HG03280 (cell line): Measurements from ENCODE around the gene FAM53C.
"Not testable (repeated sequence)": the region's sequence is repeated elsewhere in the genome, so short reads cannot be mapped to it uniquely, and the experiment has no call there.

ENCODE experiments used
- ATAC-seq: cut with Tn5 transposase; IDR thresholded peaks from one replicate; pipeline ENCODE4 v1.9.1; 2021; ENCODE audit warnings: mild to moderate bottlenecking, moderate library complexity; ENCODE audit not compliant: unreplicated experiment

The FAM53C gene

DNA sequence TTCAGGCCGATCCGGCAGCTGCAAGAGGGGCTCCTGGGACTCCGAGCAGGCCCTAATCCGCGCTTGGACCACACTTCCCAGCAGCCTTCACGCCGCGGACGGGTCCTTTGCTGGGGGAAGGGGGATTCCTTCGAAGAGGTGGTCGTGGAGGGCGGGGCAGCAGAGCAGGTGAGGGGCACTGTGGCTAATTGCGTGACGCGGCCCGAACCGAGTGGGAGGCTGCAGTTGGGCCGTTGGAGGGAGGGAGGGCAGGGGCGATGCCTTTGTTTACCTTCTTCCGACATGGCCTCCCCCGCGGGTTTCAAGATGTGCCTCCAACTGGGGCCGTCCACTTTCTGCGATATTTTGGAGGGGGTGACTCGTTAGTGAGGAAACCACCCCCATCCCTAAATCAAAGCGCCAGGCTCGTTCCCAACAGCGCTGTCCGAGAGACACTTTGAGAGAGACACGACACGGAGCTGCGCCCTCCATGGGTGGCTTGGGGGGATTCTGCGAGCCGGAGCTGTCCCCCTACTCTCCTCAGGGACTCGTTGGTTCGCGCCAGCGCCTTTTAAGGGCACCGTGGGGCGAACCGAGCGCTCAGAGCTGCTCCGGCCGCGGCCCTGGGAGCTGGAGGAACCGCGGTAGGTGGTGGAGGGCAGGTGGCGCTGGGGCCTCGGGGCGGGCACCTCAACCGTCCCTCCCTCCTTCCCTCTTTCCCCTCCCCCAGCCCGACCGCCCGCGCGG lies at the start of gene FAM53C:
TSS of gene FAM53C (plus strand) at position 582 of the 726 bp plus-strand sequence. CDS start 3,070 bp downstream, outside the sequence.
- peak; percentile 84 for ATAC-seq

DNA sequence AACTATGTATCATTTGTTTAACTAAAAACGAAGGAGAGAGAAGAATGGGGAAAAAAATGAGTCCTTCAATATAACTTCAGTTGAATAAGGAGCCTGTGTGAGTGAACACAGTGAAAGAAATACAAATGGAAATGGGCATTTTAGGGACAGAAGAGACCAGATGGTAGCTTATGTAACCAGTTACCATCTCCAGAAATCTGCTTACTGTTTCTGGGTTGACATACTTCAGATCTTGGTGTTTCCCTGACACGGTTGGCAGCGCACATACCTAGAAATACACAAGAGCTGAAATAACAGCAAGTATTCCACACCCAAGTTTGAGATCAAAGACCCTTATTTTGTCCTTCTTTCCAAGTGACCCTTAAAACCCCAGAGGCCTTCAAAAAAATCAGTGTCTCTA lies 48.8 kb upstream of the FAM53C start:
- no peak for ATAC-seq

DNA sequence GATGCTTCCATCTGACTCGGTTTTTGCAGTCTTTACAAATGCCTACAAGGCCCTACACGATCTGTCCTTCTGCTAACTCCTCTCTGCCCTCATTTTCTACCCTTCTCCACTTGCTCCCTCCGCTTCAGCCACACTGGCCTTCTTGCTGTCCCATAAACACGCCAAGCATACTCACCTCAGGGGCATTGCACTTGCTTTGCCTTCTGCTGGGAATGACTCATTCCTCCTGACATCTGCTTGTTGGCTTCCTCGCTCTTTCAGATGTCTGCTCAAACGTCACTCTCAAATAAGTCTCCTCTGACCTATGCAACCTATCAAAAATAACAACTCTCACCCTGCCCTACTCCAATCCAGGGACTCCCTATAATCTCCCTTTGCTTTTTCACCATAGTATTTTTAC lies 34.7 kb upstream of the FAM53C start:
- no peak for ATAC-seq

DNA sequence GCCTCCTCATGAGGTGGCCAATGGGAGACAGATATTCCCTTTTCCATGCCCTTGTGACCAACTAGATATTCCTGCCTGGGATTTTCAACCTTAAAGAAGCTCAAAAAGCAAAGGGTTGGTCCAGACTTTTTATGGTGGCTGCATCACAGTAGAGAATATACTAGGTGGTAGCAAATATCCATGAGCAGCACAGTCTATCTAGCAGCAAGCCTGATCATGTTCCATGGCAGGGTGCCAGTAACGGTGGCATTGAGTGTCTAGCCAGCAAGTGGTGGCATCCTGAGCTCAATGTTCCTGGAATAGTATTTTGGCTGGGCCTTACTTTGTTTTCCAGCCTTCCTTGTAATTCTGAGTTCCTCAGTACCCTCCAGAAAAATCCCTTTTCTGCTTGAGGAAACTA lies 32.3 kb upstream of the FAM53C start:
- no peak for ATAC-seq

DNA sequence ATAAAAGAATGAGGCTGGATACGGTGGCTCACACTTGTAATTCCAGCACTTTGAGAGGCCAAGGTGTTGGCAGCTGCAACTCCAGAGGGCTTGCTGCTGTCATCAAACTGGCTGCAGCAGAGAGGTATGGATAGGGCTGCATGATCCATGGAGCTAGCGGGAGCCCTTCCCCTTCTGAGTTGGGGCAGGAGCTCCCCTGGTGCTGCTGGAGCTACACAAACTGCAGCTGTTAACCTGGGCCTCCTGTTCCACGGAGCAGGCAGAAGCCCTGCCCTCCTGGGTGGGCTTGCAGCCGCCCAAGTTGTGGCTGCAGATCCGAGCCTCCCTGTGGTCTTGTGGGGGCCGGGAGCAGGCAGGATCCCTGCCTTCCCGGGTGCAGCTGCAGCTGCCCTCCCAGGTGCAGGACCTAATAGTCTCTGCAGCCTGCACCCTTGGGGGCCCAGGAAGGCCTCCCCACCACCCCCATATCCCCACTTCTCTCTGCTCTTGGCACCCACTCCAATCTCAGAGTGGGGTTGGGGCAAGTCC lies 22.3 kb upstream of the FAM53C start:
- no peak for ATAC-seq

- ATAC-seq, result no peak
Observed at GRCh38 chr5:138316355-138316754, 21.7 kb upstream of the FAM53C start.

DNA sequence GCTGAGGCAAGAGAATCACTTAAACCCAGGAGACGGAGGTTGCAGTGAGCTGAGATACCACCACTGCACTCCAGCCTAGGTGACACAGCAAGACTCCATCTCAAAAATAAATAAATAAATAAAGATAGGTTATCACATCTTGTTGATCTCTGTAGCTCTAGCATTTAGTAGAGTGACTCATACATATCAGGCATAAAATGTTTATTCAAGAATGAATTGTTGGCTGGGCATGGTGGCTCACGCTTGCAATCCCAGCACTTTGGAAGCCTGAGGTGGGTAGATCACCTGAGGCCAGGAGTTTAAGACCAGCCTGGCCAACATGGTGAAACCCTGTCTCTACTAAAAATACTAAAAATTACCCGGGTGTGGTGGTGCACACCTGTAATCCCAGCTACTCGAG lies 19.9 kb upstream of the FAM53C start:
- not testable (repeated sequence) for ATAC-seq

DNA sequence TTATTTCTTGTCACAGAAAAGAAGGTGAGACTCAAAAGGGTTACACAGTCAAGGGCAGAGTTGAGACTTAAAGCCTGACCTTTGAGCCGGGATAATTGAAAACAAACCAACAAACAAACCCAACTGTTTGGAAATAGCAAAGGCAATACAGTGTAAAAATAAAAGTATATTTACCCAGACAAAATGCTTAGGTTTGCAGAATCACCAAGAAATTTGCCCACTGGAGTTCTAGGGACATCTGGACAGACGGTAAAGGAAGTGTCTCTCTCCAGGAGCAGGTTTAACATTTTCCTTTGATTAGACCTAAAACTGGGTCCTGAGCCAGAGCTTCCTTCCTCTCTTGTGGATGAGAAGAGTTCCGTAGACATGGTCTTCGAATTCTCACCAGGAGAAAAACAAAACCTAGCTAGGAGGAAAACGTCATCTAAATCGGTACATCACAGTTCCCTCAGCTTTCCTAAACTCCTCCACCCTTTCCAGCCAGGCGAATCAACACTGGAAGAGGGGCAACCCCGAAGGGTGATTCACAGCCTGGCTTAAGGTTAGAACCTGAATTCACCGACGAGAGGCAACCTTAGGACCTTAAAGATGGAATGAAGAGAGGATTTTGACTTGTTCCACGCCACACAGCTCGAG lies 7.1 kb upstream of the FAM53C start:
- ATAC-seq, result no peak

DNA sequence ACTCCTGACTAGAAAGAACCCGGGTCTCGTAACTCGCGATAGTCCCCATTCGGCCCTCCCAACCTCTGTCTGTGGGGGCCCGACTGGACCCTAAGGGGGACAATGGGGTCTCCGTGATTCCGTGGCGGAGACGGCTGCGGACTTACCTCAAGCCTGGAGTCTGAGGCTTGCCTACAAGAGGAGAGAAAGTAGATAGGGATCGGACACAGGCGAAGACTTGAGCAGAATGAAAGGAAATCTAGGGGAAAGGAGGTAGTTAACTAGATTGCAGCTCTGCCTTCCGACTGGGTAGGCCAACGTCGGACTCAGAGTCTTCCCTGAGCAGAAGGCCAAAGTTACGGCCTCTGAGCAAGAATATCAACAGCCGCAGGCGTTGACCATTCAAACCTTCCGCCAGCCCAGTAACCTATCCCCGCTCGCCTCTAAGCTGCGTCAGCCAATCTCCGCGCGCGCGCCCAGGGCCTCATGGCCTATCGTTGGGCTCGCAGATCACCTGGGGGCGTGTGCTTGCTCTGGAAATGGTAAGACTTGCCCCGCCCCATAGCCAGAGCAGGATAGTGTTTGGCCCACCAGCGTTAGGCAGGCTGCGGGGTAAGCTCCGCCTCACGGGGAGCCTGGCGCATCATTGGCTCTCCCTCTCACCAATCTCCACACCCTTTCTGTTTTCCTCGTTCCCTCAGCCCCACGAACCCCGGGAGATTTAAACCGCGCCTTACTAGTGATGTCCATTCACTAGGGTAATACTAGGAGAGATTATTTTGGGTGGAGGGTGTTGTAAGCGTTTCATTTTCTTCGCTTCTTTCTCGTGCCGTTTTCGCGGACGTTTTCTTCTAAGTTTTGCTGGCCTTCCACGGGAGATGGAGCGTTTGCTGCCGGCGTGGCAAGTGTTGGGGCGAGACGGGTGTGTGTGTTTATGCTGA lies 6.4 kb upstream of the FAM53C start, which contains the start of gene CDC25C:
TSS of gene CDC25C (minus strand) at position 356 of the 920 bp plus-strand sequence. CDS start 624 bp downstream, outside the sequence.
- ATAC-seq, result peak; percentile 99

GRCh38 chr5:138334867-138335447 lies 3.1 kb upstream of the FAM53C start:
- no peak for ATAC-seq

GRCh38 chr5:138336952-138337684 lies 948 bp upstream of the FAM53C start:
- ATAC-seq, result peak; percentile 23

GRCh38 chr5:138338411-138339090 lies 485 bp downstream of the FAM53C start:
- peak; percentile 2 for ATAC-seq

GRCh38 chr5:138339091-138339456 lies 1.0 kb downstream of the FAM53C start:
- no peak for ATAC-seq

DNA sequence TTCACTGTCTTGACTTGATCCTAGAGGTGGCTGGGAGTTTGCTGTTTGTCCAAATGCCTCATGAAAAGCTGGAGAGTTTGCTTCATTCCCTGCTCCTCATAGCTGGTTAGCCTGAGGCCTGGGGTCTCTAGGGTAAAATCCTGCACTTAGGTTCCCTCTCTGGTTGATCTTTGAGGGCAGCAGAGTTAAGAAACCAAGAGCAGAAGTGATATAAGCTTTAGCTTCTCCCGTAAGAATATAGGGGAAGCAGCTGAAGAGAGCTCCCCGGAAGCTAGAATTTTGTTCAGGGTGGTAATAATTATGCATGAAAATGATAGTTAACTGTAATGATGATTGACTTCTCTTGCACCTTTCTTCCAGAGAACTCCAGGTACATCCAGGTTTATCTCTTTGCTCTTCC lies 1.4 kb downstream of the FAM53C start:
- ATAC-seq, result no peak

DNA sequence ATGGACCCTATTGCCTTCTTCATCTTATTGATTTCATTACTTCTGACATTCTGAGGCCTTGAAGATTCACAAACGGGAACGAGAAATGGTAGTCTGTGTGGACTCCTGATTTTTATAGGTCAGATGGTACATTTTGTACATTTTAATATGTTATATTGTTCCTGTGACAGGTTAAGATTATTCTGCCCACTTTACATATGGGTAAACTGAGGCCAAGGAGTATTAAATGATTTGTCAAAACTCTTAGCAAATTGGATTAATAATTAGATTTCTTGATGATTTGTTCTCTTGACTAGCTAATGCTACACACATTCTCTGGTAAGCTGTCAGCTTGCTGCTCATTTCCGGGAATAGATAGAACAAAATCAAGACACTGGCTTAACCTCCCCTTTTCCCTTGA lies 1.9 kb downstream of the FAM53C start:
- ATAC-seq, result no peak

GRCh38 chr5:138344887-138345622 lies 7.0 kb downstream of the FAM53C start:
- ATAC-seq, result no peak

GRCh38 chr5:138346889-138347288 lies 8.8 kb downstream of the FAM53C start:
- no peak for ATAC-seq

GRCh38 chr5:138349852-138350562 lies 11.9 kb downstream of the FAM53C start:
- no peak for ATAC-seq
